ENCODE results near the gene LIMK1.

The LIMK1 gene

GRCh38 chr7:74083928-74084721 lies 521 bp downstream of the LIMK1 start:
- FAIRE-seq (no peak), DNase-seq (ENCODE audit: low spot score) (peak; percentile 71)

GRCh38 chr7:74084722-74085578 lies 1.3 kb downstream of the LIMK1 start:
- FAIRE-seq (no peak), DNase-seq (ENCODE audit: low spot score) (no peak)

- no peak for FAIRE-seq
Measured at GRCh38 chr7:74087791-74088453, 4.3 kb downstream of the LIMK1 start.

GRCh38 chr7:74092321-74092963 lies 8.8 kb downstream of the LIMK1 start:
- DNase-seq (ENCODE audit: low spot score) = no peak
- FAIRE-seq = no peak

More at GRCh38 chr7:74087791-74088453, 4.3 kb downstream of the LIMK1 start:
- DNase-seq (ENCODE audit: low spot score) = no peak

- FAIRE-seq = no peak
- no peak for DNase-seq (ENCODE audit: low spot score)
Measured at GRCh38 chr7:74092964-74093471, 9.4 kb downstream of the LIMK1 start.

- no peak for DNase-seq (ENCODE audit: low spot score)
- no peak for FAIRE-seq
Measured at GRCh38 chr7:74093671-74094223, 10.1 kb downstream of the LIMK1 start.

- FAIRE-seq (peak; percentile 86), DNase-seq (ENCODE audit: low spot score) (peak; percentile 91)
Measured at GRCh38 chr7:74094224-74095101, 10.9 kb downstream of the LIMK1 start.

- DNase-seq (ENCODE audit: low spot score) (no peak), FAIRE-seq (no peak)
Measured at GRCh38 chr7:74095135-74095534, 11.5 kb downstream of the LIMK1 start.

GRCh38 chr7:74097937-74098614 lies 14.5 kb downstream of the LIMK1 start:
- peak; percentile 57 for DNase-seq (ENCODE audit: low spot score)
- FAIRE-seq = no peak

GRCh38 chr7:74099031-74099430 lies 15.4 kb downstream of the LIMK1 start:
- no peak for DNase-seq (ENCODE audit: low spot score)
- FAIRE-seq = no peak

GRCh38 chr7:74101061-74101681 lies 17.6 kb downstream of the LIMK1 start:
- DNase-seq (ENCODE audit: low spot score) (no peak), FAIRE-seq (no peak)

GRCh38 chr7:74103219-74103772 lies 19.7 kb downstream of the LIMK1 start:
- DNase-seq (ENCODE audit: low spot score) (no peak), FAIRE-seq (no peak)

GRCh38 chr7:74104702-74105101 lies 21.1 kb downstream of the LIMK1 start:
- FAIRE-seq (no peak), DNase-seq (ENCODE audit: low spot score) (peak; percentile 44)

GRCh38 chr7:74105992-74106391 lies 22.4 kb downstream of the LIMK1 start:
- FAIRE-seq (no peak), DNase-seq (ENCODE audit: low spot score) (no peak)

- FAIRE-seq (no peak), DNase-seq (ENCODE audit: low spot score) (no peak)
Measured at GRCh38 chr7:74106846-74107245, 23.2 kb downstream of the LIMK1 start.

- DNase-seq (ENCODE audit: low spot score) (no peak), FAIRE-seq (no peak)
Measured at GRCh38 chr7:74115326-74115725, 31.7 kb downstream of the LIMK1 start.

- no peak for FAIRE-seq
Measured at GRCh38 chr7:74116356-74116755, 32.8 kb downstream of the LIMK1 start.

GRCh38 chr7:74119831-74120230 lies 36.2 kb downstream of the LIMK1 start:
- FAIRE-seq (no peak), DNase-seq (ENCODE audit: low spot score) (no peak)

More at GRCh38 chr7:74116356-74116755, 32.8 kb downstream of the LIMK1 start:
- no peak for DNase-seq (ENCODE audit: low spot score)
